Keratinocyte (primary cell): ENCODE data around the gene ELMO3.

Experiments used
- CTCF ChIP-seq, 3 experiments: IDR thresholded peaks in 1 of 3; conservative IDR thresholded peaks in 1 of 3; optimal IDR thresholded peaks in 1 of 3; 2 replicates in 2 of 3; 3 replicates in 1 of 3; pipeline versions ENCODE3 to v1.5.1; 2011; ENCODE audit warnings: low read length in 3 of 3, mild to moderate bottlenecking in 3 of 3, moderate library complexity in 2 of 3, control low read depth in 1 of 3, inconsistent platforms in 1 of 3; ENCODE audit not compliant: insufficient read depth in 2 of 3; ENCODE audit errors: extremely low read depth in 1 of 3
- EZH2 ChIP-seq: IDR thresholded peaks from one replicate; pipeline ENCODE4 v1.6.1; 2012; ENCODE audit warnings: inconsistent platforms, mild to moderate bottlenecking, low read length, moderate library complexity

DNA sequence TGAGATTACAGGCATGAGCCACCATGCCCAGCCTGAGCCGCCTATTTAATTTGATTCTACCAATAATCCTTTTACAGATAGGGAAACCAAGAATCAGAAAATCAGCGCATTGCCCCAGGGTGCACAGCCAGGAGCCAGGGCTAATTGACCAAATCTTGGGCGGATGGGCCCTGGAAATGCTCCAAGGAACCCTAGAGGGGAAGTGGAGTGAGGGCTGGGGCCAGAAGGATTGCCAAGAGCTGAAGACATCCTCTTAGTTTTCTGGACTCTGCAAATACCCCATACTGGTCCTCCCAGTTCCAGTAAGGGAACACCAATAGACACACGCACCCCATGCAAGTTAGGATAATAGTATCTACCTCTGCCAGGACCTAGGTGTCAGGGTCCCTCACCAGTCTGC lies 44.5 kb downstream of the ELMO3 start:
- TF ChIP-seq CTCF (optimal IDR thresholded peaks at IDR 0.05 in 1 of 3, IDR thresholded peaks at IDR 0.05 in 1 of 3, conservative IDR thresholded peaks at IDR 0.05 in 1 of 3; ENCODE audit: extremely low read depth in 1 of 3, insufficient read depth in 2 of 3, low read length in 3 of 3) (no peak), EZH2 (no peak)
